Measurements from ENCODE around the gene RPP25L.

The RPP25L gene

GRCh38 chr9:34582787-34583186, 29.1 kb downstream of the RPP25L start:
- TF ChIP-seq, protein P1, sequence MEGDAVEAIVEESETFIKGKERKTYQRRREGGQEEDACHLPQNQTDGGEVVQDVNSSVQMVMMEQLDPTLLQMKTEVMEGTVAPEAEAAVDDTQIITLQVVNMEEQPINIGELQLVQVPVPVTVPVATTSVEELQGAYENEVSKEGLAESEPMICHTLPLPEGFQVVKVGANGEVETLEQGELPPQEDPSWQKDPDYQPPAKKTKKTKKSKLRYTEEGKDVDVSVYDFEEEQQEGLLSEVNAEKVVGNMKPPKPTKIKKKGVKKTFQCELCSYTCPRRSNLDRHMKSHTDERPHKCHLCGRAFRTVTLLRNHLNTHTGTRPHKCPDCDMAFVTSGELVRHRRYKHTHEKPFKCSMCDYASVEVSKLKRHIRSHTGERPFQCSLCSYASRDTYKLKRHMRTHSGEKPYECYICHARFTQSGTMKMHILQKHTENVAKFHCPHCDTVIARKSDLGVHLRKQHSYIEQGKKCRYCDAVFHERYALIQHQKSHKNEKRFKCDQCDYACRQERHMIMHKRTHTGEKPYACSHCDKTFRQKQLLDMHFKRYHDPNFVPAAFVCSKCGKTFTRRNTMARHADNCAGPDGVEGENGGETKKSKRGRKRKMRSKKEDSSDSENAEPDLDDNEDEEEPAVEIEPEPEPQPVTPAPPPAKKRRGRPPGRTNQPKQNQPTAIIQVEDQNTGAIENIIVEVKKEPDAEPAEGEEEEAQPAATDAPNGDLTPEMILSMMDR (IDR thresholded peaks at IDR 0.05; ENCODE audit: low read depth, low read length, missing control alignments): no peak
- H3K4me3 ChIP-seq (replicated peaks; ENCODE audit: low read depth, low read length): no peak overlapping the region
- no peak for DNase-seq (ENCODE audit: extremely low read depth, low read depth)

DNA sequence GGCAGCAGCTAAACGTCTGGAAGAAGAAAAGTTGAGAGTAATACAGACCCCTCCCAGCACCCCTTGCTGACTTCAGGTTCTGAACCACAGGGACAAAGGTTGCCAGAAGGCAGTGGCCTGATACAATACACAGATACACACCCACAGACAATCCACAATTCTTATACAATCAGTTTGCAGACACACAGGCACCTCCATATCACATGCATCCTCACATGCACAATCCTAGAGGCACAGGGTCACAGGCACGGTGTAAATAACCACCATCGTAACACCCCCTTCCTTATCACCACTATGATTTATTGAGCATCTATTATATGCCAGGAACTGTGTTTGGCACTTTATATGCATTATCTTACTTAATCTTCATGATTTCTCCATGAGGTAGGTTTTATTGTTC, 30.6 kb downstream of the RPP25L start:
- no peak overlapping the region for H3K4me3 ChIP-seq (replicated peaks; ENCODE audit: low read depth, low read length)
- DNase-seq (ENCODE audit: extremely low read depth, low read depth): no peak
- TF ChIP-seq, protein P1 (IDR thresholded peaks at IDR 0.05; ENCODE audit: low read depth, low read length, missing control alignments): no peak

GRCh38 chr9:34580358-34580757, 31.5 kb downstream of the RPP25L start:
- TF ChIP-seq, protein P1 (IDR thresholded peaks at IDR 0.05; ENCODE audit: low read depth, low read length, missing control alignments): no peak
- no peak for DNase-seq (ENCODE audit: extremely low read depth, low read depth)
- H3K4me3 ChIP-seq (replicated peaks; ENCODE audit: low read depth, low read length): no peak overlapping the region

DNA sequence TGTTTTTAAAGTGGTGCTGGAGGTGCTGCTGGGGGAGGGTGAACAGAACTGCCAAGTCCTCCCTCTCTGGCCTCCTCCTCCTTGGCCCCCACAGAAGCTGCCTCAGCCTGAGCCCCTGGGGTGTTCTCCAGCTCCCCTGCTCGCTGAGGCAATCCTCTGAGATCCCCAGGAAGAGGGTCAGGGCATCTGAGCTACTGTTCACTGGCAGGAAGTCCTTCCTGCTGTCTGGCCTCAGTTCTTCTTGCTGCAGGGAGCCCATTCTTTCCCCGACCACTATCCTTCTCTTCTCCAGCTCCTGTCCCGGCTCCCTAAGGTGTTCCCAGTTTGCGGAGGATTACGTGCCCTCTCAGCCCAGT, 32.1 kb downstream of the RPP25L start:
- TF ChIP-seq, protein P1 (IDR thresholded peaks at IDR 0.05; ENCODE audit: low read depth, low read length, missing control alignments): no peak
- no peak overlapping the region for H3K4me3 ChIP-seq (replicated peaks; ENCODE audit: low read depth, low read length)
- no peak for DNase-seq (ENCODE audit: extremely low read depth, low read depth)

DNA sequence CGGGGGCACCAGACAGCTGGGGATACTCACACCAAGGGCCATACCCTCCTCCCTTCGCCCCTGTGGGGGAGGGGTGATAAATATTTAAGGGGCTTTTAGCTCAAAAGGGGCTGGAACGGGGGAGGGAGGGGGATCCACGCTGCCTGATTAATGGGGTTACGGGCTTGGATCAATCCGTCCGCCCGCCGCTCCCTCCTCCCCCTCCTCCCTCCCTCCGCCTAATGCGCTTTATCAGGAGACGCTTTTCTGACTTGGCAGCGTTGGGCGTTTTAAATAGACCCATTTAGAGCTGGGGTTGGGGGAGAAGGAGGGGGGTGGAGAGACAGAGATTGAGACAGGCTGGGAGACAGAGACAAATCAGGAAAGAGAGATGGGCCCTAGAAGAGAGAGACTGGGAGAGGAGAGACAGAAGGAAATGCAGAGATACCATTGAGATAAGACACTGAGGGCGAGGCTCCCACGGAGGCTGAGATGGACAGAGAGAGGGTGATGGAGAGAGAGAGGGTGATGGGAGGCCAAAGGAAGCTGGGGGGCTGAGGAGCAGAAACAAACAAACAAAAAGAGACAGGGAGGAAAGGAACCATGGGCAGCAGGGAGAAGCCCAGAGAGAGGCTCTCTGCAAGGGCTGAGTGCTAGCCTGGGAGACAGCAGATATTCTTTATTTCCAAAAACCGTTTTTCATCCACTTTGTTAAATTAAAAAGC, 32.6 kb downstream of the RPP25L start:
- TF ChIP-seq, protein P1 (IDR thresholded peaks at IDR 0.05; ENCODE audit: low read depth, low read length, missing control alignments): no peak
- no peak overlapping the region for H3K4me3 ChIP-seq (replicated peaks; ENCODE audit: low read depth, low read length)
- DNase-seq (ENCODE audit: extremely low read depth, low read depth): no peak

DNA sequence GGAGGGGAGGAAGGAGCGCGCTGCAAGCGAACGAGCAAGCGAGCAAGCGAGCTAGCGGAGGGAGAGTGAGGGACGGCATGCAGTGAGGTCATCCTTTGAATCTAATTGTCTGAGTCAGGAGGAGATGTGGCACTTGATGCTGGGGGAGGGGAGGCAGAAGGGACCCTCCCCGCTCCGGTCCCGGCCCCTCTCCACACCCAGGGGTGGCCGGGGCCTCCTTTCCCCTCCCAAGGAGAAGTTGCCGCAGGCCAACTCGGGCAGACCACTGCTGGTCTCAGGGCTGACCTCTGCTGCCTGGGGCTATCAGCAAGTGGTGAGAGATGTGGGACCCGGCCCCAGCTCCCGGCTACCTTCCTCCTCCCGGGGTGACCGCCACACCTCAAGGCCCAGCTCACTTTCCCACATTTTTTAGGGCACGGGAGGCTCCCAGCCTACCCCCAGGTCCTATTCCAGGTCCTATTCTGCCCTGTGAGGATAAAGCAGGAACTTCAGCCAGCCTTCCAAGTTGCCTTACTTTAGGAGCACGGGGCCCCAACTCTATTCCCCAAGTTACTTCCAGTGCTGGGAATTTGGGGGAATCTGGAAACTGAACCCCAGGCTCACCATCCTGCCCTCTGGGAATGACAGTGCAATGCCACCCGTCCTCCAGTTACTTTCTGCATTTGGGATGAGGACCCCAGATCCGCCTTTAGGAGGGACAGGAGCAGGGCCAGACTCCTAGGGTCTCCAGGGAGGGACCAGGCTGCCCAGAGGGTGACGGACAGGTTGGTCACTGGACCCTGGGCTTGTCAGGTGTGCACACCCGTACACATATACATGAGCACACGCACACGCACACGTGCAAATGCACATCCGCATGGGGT, 33.4 kb downstream of the RPP25L start:
- H3K4me3 ChIP-seq (replicated peaks; ENCODE audit: low read depth, low read length): no peak overlapping the region
- no peak for DNase-seq (ENCODE audit: extremely low read depth, low read depth)
- TF ChIP-seq, protein P1 (IDR thresholded peaks at IDR 0.05; ENCODE audit: low read depth, low read length, missing control alignments): no peak
